IMR-90 (cell line): Measurements from ENCODE around the gene ATP10B. TPM values are rescaled to one million over a fixed set of nuclear protein-coding genes. Genes with fewer than 3 reads are reported as not detected.

Source experiments
- ATAC-seq: fragments of 200-7000 bp; cut with Tn5 transposase; 2 replicates; pipeline ENCODE4 v1.9.1; 2020; ENCODE audit warnings: low read depth, mild to moderate bottlenecking, moderate library complexity
- Bru-seq: library from RNA; stranded (reverse); fragments of 400-500 nt; gene quantifications from one replicate; lab custom pipeline; 2021; lab: Mats Ljungman, UMichigan
- BruChase-seq, 2 experiments: library from RNA; stranded (reverse); fragments of 400-500 nt; gene quantifications; one replicate each; lab custom pipeline; 2021; lab: Mats Ljungman, UMichigan
- BruUV-seq: library from RNA; stranded (reverse); fragments of 400-500 nt; replicated peaks from 2 replicates; lab custom pipeline; 2021; lab: Mats Ljungman, UMichigan
- CTCF ChIA-PET: fragments of 300-600 bp; formaldehyde crosslinking; extraction: SDS; loops from one replicate; lab custom pipeline; 2021; ENCODE audit warnings: antibody characterized with exemption; lab: Yijun Ruan, JAX
- POLR2A ChIA-PET: fragments of 300-600 bp; sonication (Branson Sonifier 250); formaldehyde crosslinking; loops from one replicate; lab custom pipeline; 2022; ENCODE audit warnings: antibody characterized with exemption; ENCODE audit not compliant: unreplicated experiment; lab: Charles Lee
- DNase-seq: peaks from one replicate; pipeline ENCODE4 v3.0.0; 2013
- H2AFZ ChIP-seq: replicated peaks from 2 replicates; pipeline ENCODE3; 2013; ENCODE audit warnings: low read length, mild to moderate bottlenecking; ENCODE audit not compliant: poor library complexity
- H2AK5ac ChIP-seq: 2 replicates; pipeline ENCODE4 v1.6.1; 2013; ENCODE audit warnings: low read depth, low read length, inconsistent platforms
- H2AK9ac ChIP-seq: replicated peaks from 2 replicates; pipeline ENCODE3; 2013; ENCODE audit warnings: mild to moderate bottlenecking, low read depth, low read length, moderate library complexity; ENCODE audit not compliant: poor library complexity
- H2BK120ac ChIP-seq: 2 replicates; pipeline ENCODE4 v1.6.1; 2013; ENCODE audit warnings: low read depth, low read length, inconsistent platforms
- H2BK15ac ChIP-seq: 3 replicates; pipeline ENCODE4 v1.6.1; 2013; ENCODE audit warnings: low read depth, low read length, inconsistent platforms
- H2BK20ac ChIP-seq: 2 replicates; pipeline ENCODE4 v1.6.1; 2013; ENCODE audit warnings: low read depth, mild to moderate bottlenecking, inconsistent platforms, low read length, moderate library complexity
- H2BK5ac ChIP-seq: 2 replicates; pipeline ENCODE4 v1.6.1; 2013; ENCODE audit warnings: mild to moderate bottlenecking, low read depth, low read length, inconsistent platforms; ENCODE audit not compliant: poor library complexity, severe bottlenecking
- H3K14ac ChIP-seq: replicated peaks from 2 replicates; pipeline ENCODE4 v1.6.1; 2013; ENCODE audit warnings: low read depth, low read length, inconsistent platforms
- H3K18ac ChIP-seq: 2 replicates; pipeline ENCODE4 v1.6.1; 2013; ENCODE audit warnings: low read depth, low read length, control low read depth
- H3K23ac ChIP-seq: 2 replicates; pipeline ENCODE4 v1.6.1; 2013; ENCODE audit warnings: low read depth, low read length, inconsistent platforms
- H3K27ac ChIP-seq: 2 replicates; pipeline ENCODE4 v1.5.1; 2013; ENCODE audit warnings: mild to moderate bottlenecking, control low read depth, low read length; ENCODE audit not compliant: insufficient read depth
- H3K27me3 ChIP-seq: 2 replicates; pipeline ENCODE4 v1.6.1; 2013; ENCODE audit warnings: low read length; ENCODE audit not compliant: control insufficient read depth, insufficient read depth
- H3K36me3 ChIP-seq: 2 replicates; pipeline ENCODE4 v1.6.1; 2013; ENCODE audit warnings: low read length, mixed read lengths; ENCODE audit not compliant: control insufficient read depth, insufficient read depth
- H3K4ac ChIP-seq: 2 replicates; pipeline ENCODE4 v1.6.1; 2013; ENCODE audit warnings: low read depth, low read length, inconsistent platforms
- H3K4me1 ChIP-seq: 2 replicates; pipeline ENCODE4 v1.6.1; 2013; ENCODE audit warnings: low read length, mixed read lengths; ENCODE audit not compliant: control insufficient read depth, insufficient read depth
- H3K4me2 ChIP-seq: 2 replicates; pipeline ENCODE4 v1.6.1; 2013; ENCODE audit warnings: low read depth, mild to moderate bottlenecking, control low read depth, low read length, moderate library complexity
- H3K4me3 ChIP-seq: 2 replicates; pipeline ENCODE4 v1.5.1; 2013; ENCODE audit warnings: low read depth, mild to moderate bottlenecking, control low read depth, low read length, moderate library complexity; ENCODE audit not compliant: insufficient read depth
- H3K56ac ChIP-seq: 2 replicates; pipeline ENCODE4 v1.6.1; 2013; ENCODE audit warnings: low read length, inconsistent platforms; ENCODE audit not compliant: insufficient read depth; ENCODE audit errors: extremely low read depth
- H3K79me1 ChIP-seq, 2 experiments: 2 replicates each; pipeline ENCODE4 v1.6.1; 2013; ENCODE audit warnings: low read length in 2 of 2, inconsistent platforms in 1 of 2, low read depth in 1 of 2
- H3K9ac ChIP-seq: 2 replicates; pipeline ENCODE4 v1.6.1; 2013; ENCODE audit warnings: low read depth, low read length, control low read depth
- H3K9me1 ChIP-seq: 2 replicates; pipeline ENCODE4 v1.6.1; 2013; ENCODE audit warnings: low read length, inconsistent platforms; ENCODE audit not compliant: insufficient read depth
- H3K9me3 ChIP-seq: 2 replicates; pipeline ENCODE4 v1.6.1; 2013; ENCODE audit warnings: low read length; ENCODE audit not compliant: control insufficient read depth, insufficient read depth
- H4K20me1 ChIP-seq: 2 replicates; pipeline ENCODE4 v1.6.1; 2013; ENCODE audit warnings: low read length, inconsistent platforms; ENCODE audit not compliant: insufficient read depth
- H4K5ac ChIP-seq: 2 replicates; pipeline ENCODE4 v1.6.1; 2013; ENCODE audit warnings: mild to moderate bottlenecking, low read depth, low read length, control low read depth
- H4K8ac ChIP-seq, 2 experiments: 2 replicates each; pipeline ENCODE4 v1.6.1; 2013; ENCODE audit warnings: low read depth in 2 of 2, low read length in 2 of 2, control low read depth in 1 of 2, inconsistent platforms in 1 of 2
- H4K91ac ChIP-seq: 2 replicates; pipeline ENCODE4 v1.6.1; 2013; ENCODE audit warnings: low read depth, low read length, inconsistent platforms; ENCODE audit not compliant: insufficient read depth
- CEBPB ChIP-seq: IDR thresholded peaks from 2 replicates; pipeline ENCODE4 v1.6.1; 2012; ENCODE audit warnings: low read depth, low read length, improper control_type of control experiment
- NFE2L2 ChIP-seq: fragments of 150-350 bp; IDR thresholded peaks from 2 replicates; pipeline ENCODE4 v1.6.1; 2016; ENCODE audit warnings: low read depth, mild to moderate bottlenecking, low read length
- SMC3 ChIP-seq: fragments of 150-350 bp; IDR thresholded peaks from 2 replicates; pipeline ENCODE4 v1.6.1; 2016; ENCODE audit warnings: low read depth, mild to moderate bottlenecking, antibody characterized with exemption, low read length, moderate library complexity
- WGBS, 2 experiments: methylation state at CpG; one replicate each; pipeline versions ENCODE4 v1.1.5 to v1.1.7; 2013; ENCODE audit warnings: missing lambda C conversion rate in 2 of 2; ENCODE audit not compliant: insufficient read length in 1 of 2; ENCODE audit errors: extremely low coverage in 2 of 2; 5-methylcytosine and 5-hydroxymethylcytosine counted together
- dilution Hi-C: fragments of 300-500 bp; cut with HindIII; formaldehyde crosslinking; loops from one replicate; pipeline ENCODE4 v1.14.3; 2018; ENCODE audit warnings: low sequenced_read_pairs; ENCODE audit not compliant: unreplicated experiment
- in situ Hi-C: fragments of 300-500 bp; cut with MboI; formaldehyde crosslinking; loops from 3 replicates; pipeline ENCODE4 v1.14.3; 2019; ENCODE audit warnings: low sequenced_read_pairs, inconsistent platforms, mixed read lengths
- intact Hi-C: fragments of 100-400 bp; cut with micrococcal nuclease; formaldehyde crosslinking; loops from 2 replicates; pipeline ENCODE4 v1.10.0; 2022
- long read RNA-seq: library from polyadenylated mRNA; unstranded; transcript quantifications from one replicate; pipeline ENCODE4 v2.0.0, GENCODE V29; 2021; ENCODE audit not compliant: unreplicated experiment
- polyA plus RNA-seq, 3 experiments: library from polyadenylated mRNA; depleted of rRNA; stranded (reverse); fragments of >200 nt; gene quantifications; 2 replicates each; pipeline ENCODE4 v1.2.3, GENCODE V29; 2012; ENCODE audit warnings: low replicate concordance in 1 of 3
- total RNA-seq: library from RNA; depleted of rRNA; stranded (reverse); fragments of >200 nt; gene quantifications from 2 replicates; pipeline ENCODE4 v1.2.3, GENCODE V29; 2012; rRNA removed

The ATP10B gene
- total RNA-seq (not detected in 2 replicates), polyA plus RNA-seq (2012; rRNA removed) (not detected in 2 replicates), Bru-seq, nascent RNA (percentile 3 among the genes with signal in this experiment), BruChase-seq, experiment 1, labeled RNA remaining after a 6-hour chase (percentile 2 among the genes with signal in this experiment), BruChase-seq, experiment 2, labeled RNA remaining after a 2-hour chase (percentile 1 among the genes with signal in this experiment)
- not detected in 2 replicates for polyA plus RNA-seq (2012; cell fraction: cytosol; rRNA removed)
- not detected in 2 replicates for polyA plus RNA-seq (2012; cell fraction: nucleus; rRNA removed; ENCODE audit: low replicate concordance)
- long read RNA-seq, result 0 reads

GRCh38 chr5:160852049-160852448 is at the start of gene ATP10B:
Gene ATP10B, minus strand, starts transcription at chr5:160852211. Its CDS starts 164,137 bp downstream, at chr5:160688074.
- no peak within 1 kb of the TSS for H3K27ac ChIP-seq
- no peak within 1 kb of the TSS for H3K4me2 ChIP-seq
- ChIA-PET POLR2A (no interaction called here), CTCF (no interaction called here)
- no peaks in the 10 kb centered on the region for H3K79me1 ChIP-seq
- no peaks in the 10 kb centered on the region for H3K36me3 ChIP-seq
- H3K23ac ChIP-seq, result no peak within 1 kb of the TSS
- no peak within 1 kb of the TSS for H2BK15ac ChIP-seq
- DNase-seq (no peak), ATAC-seq (no peak)
- no peak within 1 kb of the TSS for H2BK5ac ChIP-seq
- no peak within 1 kb of the TSS for H2AFZ ChIP-seq
- no peak within 1 kb of the TSS for H4K8ac ChIP-seq
- no peak within 1 kb of the TSS for H2AK5ac ChIP-seq
- no peak within 1 kb of the TSS for H3K18ac ChIP-seq
- no peak within 1 kb of the TSS for H2AK9ac ChIP-seq
- H4K91ac ChIP-seq, result no peak within 1 kb of the TSS
- intact Hi-C loops, result no loop called here
- in situ Hi-C loops, result no loop called here
- H3K14ac ChIP-seq, result no peak within 1 kb of the TSS
- H2BK120ac ChIP-seq, result no peak within 1 kb of the TSS
- H3K9me1 ChIP-seq, result no peaks in the 10 kb centered on the region
- no peak within 1 kb of the TSS for H4K5ac ChIP-seq
- no CpG with 5 or more reads among the region's 4 CpGs for WGBS, 2 experiments
- no peak within 1 kb of the TSS for H3K4me3 ChIP-seq
- no peak within 1 kb of the TSS for H2BK20ac ChIP-seq
- no peak for TF ChIP-seq SMC3
- no peak for TF ChIP-seq NFE2L2
- TF ChIP-seq CEBPB, result no peak
- no peak within 1 kb of the TSS for H3K4ac ChIP-seq
- no peaks in the 10 kb centered on the region for H3K27me3 ChIP-seq
- no TSS peak for BruUV-seq
- H3K9me3 ChIP-seq, result peaks cover 6% of the 10 kb centered on the region
- no peaks in the 10 kb centered on the region for H4K20me1 ChIP-seq
- H3K9ac ChIP-seq, result no peak within 1 kb of the TSS
- H3K56ac ChIP-seq, result no peak within 1 kb of the TSS
- H3K4me1 ChIP-seq, result no peaks in the 10 kb centered on the region
- dilution Hi-C loops, result no loop called here
